ENCODE measurements around the gene ROR1. TPM values are rescaled to one million over a fixed set of nuclear protein-coding genes. Genes with fewer than 3 reads are reported as not detected.

The ROR1 gene
- total RNA-seq, 1 experiment from 2014 or later = 19.0 TPM

DNA sequence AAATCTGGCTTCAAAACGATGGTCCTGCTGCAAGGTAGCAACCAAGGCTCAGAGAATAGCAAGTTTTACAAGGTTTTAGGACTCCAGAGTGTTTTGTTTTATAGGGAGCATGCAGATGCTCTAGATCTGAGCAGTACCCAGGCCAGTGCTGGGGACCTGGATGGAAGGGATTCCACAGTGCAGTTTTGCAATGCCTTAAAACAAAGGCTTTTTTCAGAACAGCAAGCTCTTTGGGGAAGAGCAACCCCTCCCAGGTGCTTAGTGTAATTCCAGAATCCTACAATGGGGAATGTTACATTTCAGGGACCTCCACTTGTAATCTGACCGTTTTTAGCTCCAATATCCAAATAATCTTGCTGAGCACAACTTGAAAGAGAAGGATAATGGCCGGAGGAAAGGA, 6.7 kb downstream of the ROR1 start:
- intact Hi-C loops (cut with micrococcal nuclease; ENCODE audit: unreplicated experiment) = no loop called here
- Histone ChIP-seq H3K4me2 (no peak overlapping the region), H3K4me1 (replicated peaks; ENCODE audit: insufficient read depth) (peaks cover 26% of the 10 kb centered on the region), H3K9me3 (ENCODE audit: insufficient read depth, low read depth) (no peaks in the 10 kb centered on the region), H3K9me2 (ENCODE audit: insufficient read depth) (no peaks in the 10 kb centered on the region), H3K27me3 (ENCODE audit: insufficient read depth, low read depth) (no peaks in the 10 kb centered on the region), H3K36me3 (ENCODE audit: low read depth) (0 out of 2 replicates have a peak, but pooled peaks cover 3% of the 10 kb centered on the region), H3K79me2 (ENCODE audit: low read depth) (peaks cover 96% of the 10 kb centered on the region), H3K4me3 (no peak overlapping the region), H4K20me1 (ENCODE audit: insufficient read depth) (no peaks in the 10 kb centered on the region), H3K27ac (no peak overlapping the region), H2AFZ (no peak overlapping the region), H3F3A (ENCODE audit: insufficient read depth, low read depth) (peaks cover 6% of the 10 kb centered on the region; the same call in 1 of the 2 replicates)
- TF ChIP-seq CTCF (conservative IDR thresholded peaks at IDR 0.05) (no peak), EZH2 (IDR thresholded peaks at IDR 0.05; ENCODE audit: low read depth) (no peak)
- no TSS peak for BruUV-seq (replicated peaks)
- ChIA-PET CTCF (no interaction called here), POLR2A (ENCODE audit: unreplicated experiment) (no interaction called here)
- no peak for DNase-seq

DNA sequence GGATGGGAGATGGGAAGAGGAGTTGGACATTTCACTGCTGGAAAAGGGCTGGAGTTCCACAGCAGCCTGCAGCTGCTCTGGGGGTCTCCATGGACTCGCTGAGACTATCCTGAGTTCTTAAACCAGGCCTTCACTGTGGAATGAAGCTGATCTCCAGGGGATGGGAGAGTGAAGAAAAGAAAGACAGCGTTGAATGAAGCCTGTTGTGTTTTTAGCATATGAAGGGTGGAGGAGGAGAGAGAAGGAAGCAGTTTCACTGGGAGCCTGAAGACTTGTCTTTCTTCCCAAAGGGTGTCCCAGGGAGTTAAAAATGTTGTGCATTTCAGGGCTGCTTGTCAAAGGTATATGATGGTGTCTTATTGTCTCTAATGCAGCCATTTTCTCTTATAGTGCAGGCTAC, 9.2 kb downstream of the ROR1 start:
- H3K4me2 ChIP-seq = no peak overlapping the region
- no peak overlapping the region for H3K4me3 ChIP-seq
- ChIA-PET POLR2A (ENCODE audit: unreplicated experiment) (no interaction called here), CTCF (no interaction called here)
- 0 out of 2 replicates have a peak, but pooled peaks cover 3% of the 10 kb centered on the region for H3K36me3 ChIP-seq (ENCODE audit: low read depth)
- H3F3A ChIP-seq (ENCODE audit: insufficient read depth, low read depth) = no peaks in the 10 kb centered on the region
- no peaks in the 10 kb centered on the region for H4K20me1 ChIP-seq (ENCODE audit: insufficient read depth)
- H2AFZ ChIP-seq = no peak overlapping the region
- intact Hi-C loops (cut with micrococcal nuclease; ENCODE audit: unreplicated experiment) = no loop called here
- peaks cover 83% of the 10 kb centered on the region for H3K79me2 ChIP-seq (ENCODE audit: low read depth)
- no peak overlapping the region for H3K27ac ChIP-seq
- H3K9me2 ChIP-seq (ENCODE audit: insufficient read depth) = no peaks in the 10 kb centered on the region
- 0 out of 2 replicates have a peak, but pooled peaks cover 4% of the 10 kb centered on the region for H3K4me1 ChIP-seq (replicated peaks; ENCODE audit: insufficient read depth)
- H3K27me3 ChIP-seq (ENCODE audit: insufficient read depth, low read depth) = no peaks in the 10 kb centered on the region
- DNase-seq = no peak
- TF ChIP-seq EZH2 (IDR thresholded peaks at IDR 0.05; ENCODE audit: low read depth) = no peak
- TF ChIP-seq CTCF (conservative IDR thresholded peaks at IDR 0.05) = no peak
- H3K9me3 ChIP-seq (ENCODE audit: insufficient read depth, low read depth) = no peaks in the 10 kb centered on the region
- no TSS peak for BruUV-seq (replicated peaks)

DNA sequence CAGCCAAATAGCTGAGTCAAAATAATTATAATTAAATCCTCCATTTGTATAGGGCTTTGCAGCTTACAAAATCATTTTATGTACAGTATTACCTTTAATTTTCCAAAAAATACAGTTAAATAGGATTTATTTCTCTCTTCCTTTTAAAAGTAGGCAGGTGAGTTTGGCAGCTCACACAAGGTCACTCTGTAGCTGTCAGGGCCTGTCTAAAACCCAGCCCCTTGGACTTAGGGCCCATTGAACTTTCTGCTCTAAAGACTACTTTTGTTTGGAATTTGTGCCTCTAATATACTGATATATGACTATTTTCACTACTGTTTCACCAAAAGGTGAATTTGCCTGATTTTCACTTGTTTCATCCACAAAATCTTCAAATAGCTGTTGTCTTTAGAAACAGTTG, 10.3 kb downstream of the ROR1 start:
- Histone ChIP-seq H3K9me3 (ENCODE audit: insufficient read depth, low read depth) (no peaks in the 10 kb centered on the region), H3K9me2 (ENCODE audit: insufficient read depth) (no peaks in the 10 kb centered on the region), H3K4me1 (replicated peaks; ENCODE audit: insufficient read depth) (peaks cover under 1% of the 10 kb centered on the region; the same call in 1 of the 2 replicates), H2AFZ (no peak overlapping the region), H3F3A (ENCODE audit: insufficient read depth, low read depth) (no peaks in the 10 kb centered on the region), H3K4me3 (no peak overlapping the region), H3K27me3 (ENCODE audit: insufficient read depth, low read depth) (no peaks in the 10 kb centered on the region), H3K79me2 (ENCODE audit: low read depth) (peaks cover 77% of the 10 kb centered on the region), H3K27ac (no peak overlapping the region), H3K4me2 (no peak overlapping the region), H3K36me3 (ENCODE audit: low read depth) (no peaks in the 10 kb centered on the region), H4K20me1 (ENCODE audit: insufficient read depth) (no peaks in the 10 kb centered on the region)
- no TSS peak for BruUV-seq (replicated peaks)
- TF ChIP-seq CTCF (conservative IDR thresholded peaks at IDR 0.05) (no peak), EZH2 (IDR thresholded peaks at IDR 0.05; ENCODE audit: low read depth) (no peak)
- POLR2A ChIA-PET (ENCODE audit: unreplicated experiment) = interaction anchor here (0.6 kb wide), 1 partner anchor 55 kb away, joined by 6 read pairs; no protein-coding TSS in a partner anchor
- no peak for DNase-seq
- CTCF ChIA-PET = interaction anchor here (0.6 kb wide), 1 partner anchor 62 kb away, joined by 3 read pairs; no protein-coding TSS in a partner anchor
- intact Hi-C loops (cut with micrococcal nuclease; ENCODE audit: unreplicated experiment) = loop anchor here (2.0 kb wide), 1 partner anchor 37 kb away; no protein-coding TSS in a partner anchor
